ENCODE results near the gene SUN2. TPM values are rescaled to one million over a fixed set of nuclear protein-coding genes. Genes with fewer than 3 reads are reported as not detected.

The SUN2 gene
- total and polyA plus RNA-seq, 2 of the 8 experiments (the other 6 are each of a cell fraction or from before 2014, with no cell fraction given) = 5.1 to 10.5 TPM

DNA sequence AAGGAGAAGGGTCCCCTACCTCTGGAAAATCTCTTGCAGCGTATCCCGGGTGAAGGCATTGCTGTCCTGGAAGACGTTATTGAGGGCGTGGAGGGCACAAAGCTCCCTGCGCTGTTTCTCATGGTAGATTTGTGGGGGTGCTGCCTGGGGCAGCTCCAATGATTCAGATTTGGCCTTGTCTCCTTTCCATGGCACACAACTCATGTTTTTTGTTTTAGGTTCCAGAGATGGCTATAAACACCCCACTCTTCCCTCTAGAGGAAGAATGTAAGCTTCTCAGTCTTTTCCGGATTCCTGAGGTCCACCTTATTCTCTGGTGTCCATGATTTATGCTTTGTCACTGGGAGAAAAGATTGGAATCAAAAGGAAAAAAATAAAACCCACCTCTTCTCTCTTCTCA, 56.0 kb downstream of the SUN2 start:
- no peak for DNase-seq (ENCODE audit: low read depth in 1 of 2, low spot score in 2 of 2)
- peaks cover 10% of the 10 kb centered on the region for H3K23me2 ChIP-seq (ENCODE audit: low read depth, low read length)
- H4K20me1 ChIP-seq (replicated peaks in 1 of 2; ENCODE audit: control insufficient read depth in 1 of 2, insufficient read depth in 2 of 2, low read length in 2 of 2) = peaks cover 0 to 3% of the 10 kb centered on the region in 2 experiments
- H2BK5ac ChIP-seq (ENCODE audit: low read depth, low read length) = no peak overlapping the region
- no peak overlapping the region for H3K4ac ChIP-seq (replicated peaks; ENCODE audit: insufficient read length, low read depth, low read length)
- no peak overlapping the region for H4K5ac ChIP-seq (ENCODE audit: insufficient read length, low read depth, low read length)
- peak overlapping the region; percentile 74 to 100 (median 88) for H3K4me3 ChIP-seq (ENCODE audit: extremely low read depth in 1 of 4, insufficient read depth in 2 of 4, low read depth in 3 of 4, low read length in 4 of 4)
- H4K91ac ChIP-seq (replicated peaks; ENCODE audit: insufficient read length, low read length) = no peak overlapping the region
- H2BK12ac ChIP-seq (ENCODE audit: low read depth, low read length) = no peak overlapping the region
- no peak overlapping the region for H2AFZ ChIP-seq (ENCODE audit: low read length)
- TF ChIP-seq SP1 (IDR thresholded peaks at IDR 0.05; ENCODE audit: low read depth, low read length) (no peak), POLR2A (IDR thresholded peaks at IDR 0.05; ENCODE audit: control extremely low read depth in 1 of 2, low read depth in 2 of 2, low read length in 2 of 2) (0 out of 3 replicates have a peak, but pooled peaks of 1 of the 2 experiments have one; percentile 35)
- H3K56ac ChIP-seq (replicated peaks; ENCODE audit: insufficient read length, low read depth, low read length) = no peak overlapping the region
- H2BK20ac ChIP-seq (ENCODE audit: low read length) = no peak overlapping the region
- no peak overlapping the region for H3K23ac ChIP-seq (ENCODE audit: insufficient read length)
- no peak overlapping the region for H2AK5ac ChIP-seq (ENCODE audit: low read depth, low read length)
- H4K8ac ChIP-seq (ENCODE audit: extremely low read depth, insufficient read depth, low read length) = no peak overlapping the region
- POLR2A ChIA-PET (ENCODE audit: partially characterized antibody) = interaction anchor here (0.8 to 13.1 kb wide), 7 partner anchors 9 to 38 kb away, joined by 3 to 123 read pairs (median 3); partner anchors contain the start of gene TOMM22
- H3K79me1 ChIP-seq (ENCODE audit: low read depth, low read length) = peaks cover 2% of the 10 kb centered on the region; the same call in 1 of the 2 replicates
- 57% methylated on average over 6 of the region's 6 CpGs; no CpG with 5 or more reads in 1 of the 2 experiments for WGBS, 2 experiments (ENCODE audit: extremely low coverage in 1 of 2, insufficient coverage in 1 of 2, insufficient read length in 1 of 2, insufficient replicate concordance in 2 of 2, low coverage in 1 of 2, low lambda C conversion rate in 2 of 2, missing lambda C conversion rate in 1 of 2)
- CTCF ChIA-PET (ENCODE audit: partially characterized antibody) = interaction anchor here (0.5 to 1.5 kb wide), 4 partner anchors 18 to 648 kb away, joined by 3 to 11 read pairs (median 4); partner anchors contain the start of gene TOMM22
- H3K18ac ChIP-seq (ENCODE audit: extremely low read depth, low read length) = no peak overlapping the region
- H3K9me3 ChIP-seq (ENCODE audit: insufficient read depth in 2 of 2, low read depth in 1 of 2, low read length in 1 of 2) = no peaks in the 10 kb centered on the region
- H3K27ac ChIP-seq (ENCODE audit: low read depth, low read length) = no peak overlapping the region
- no peak overlapping the region for H3K14ac ChIP-seq (ENCODE audit: insufficient read length)
- H3K9ac ChIP-seq (replicated peaks in 1 of 4; ENCODE audit: extremely low read depth in 1 of 4, low read depth in 3 of 4, low read length in 3 of 4) = peak overlapping the region in 2 of 4 experiments; percentile 50 to 65; a peak in 2 of 7 replicates
- no peak overlapping the region for H2BK15ac ChIP-seq (ENCODE audit: low read length)
- no peaks in the 10 kb centered on the region for H3K27me3 ChIP-seq (replicated peaks in 1 of 4; ENCODE audit: control insufficient read depth in 3 of 4, extremely low read depth in 1 of 4, insufficient read depth in 3 of 4, low read length in 3 of 4)
- no peaks in the 10 kb centered on the region; a peak in 2 of 8 replicates for H3K36me3 ChIP-seq (ENCODE audit: control insufficient read depth in 2 of 4, insufficient read depth in 4 of 4, low read length in 3 of 4)
- FAIRE-seq = no peak
- peaks cover 5 to 15% (median 10%) of the 10 kb centered on the region in 4 experiments; a peak in 6 of 7 replicates for H3K4me1 ChIP-seq (replicated peaks in 1 of 4; ENCODE audit: control insufficient read depth in 3 of 4, insufficient read depth in 4 of 4, low read length in 3 of 4)
- no peak overlapping the region for H2BK120ac ChIP-seq (replicated peaks; ENCODE audit: low read depth, low read length)
- H3K4me2 ChIP-seq (ENCODE audit: insufficient read depth in 1 of 2, low read depth in 2 of 2, low read length in 2 of 2) = peak overlapping the region; percentile 81 to 96
- peaks cover 0 to 35% of the 10 kb centered on the region in 2 experiments; a peak in 2 of 4 replicates for H3K79me2 ChIP-seq (ENCODE audit: control insufficient read depth in 1 of 2, insufficient read depth in 2 of 2, low read length in 2 of 2)
